HCT116 (cell line): ENCODE measurements around the gene SYT7.

Source experiments
- CEBPB ChIP-seq: IDR thresholded peaks from 2 replicates; pipeline ENCODE4 v1.6.1; 2012; ENCODE audit warnings: low read depth
- CTCF ChIP-seq, 3 experiments: fragments of 200-600 bp in 1 of 3; sonication (generic) in 1 of 3; IDR thresholded peaks in 2 of 3; conservative IDR thresholded peaks in 1 of 3; 2 replicates each; pipeline ENCODE4 v1.5.1; 2012 to 2017; ENCODE audit warnings: low read depth in 2 of 3, low read length in 2 of 3, antibody characterized with exemption in 1 of 3, borderline replicate concordance in 1 of 3, control low read depth in 1 of 3, mild to moderate bottlenecking in 1 of 3, mixed read lengths in 1 of 3, mixed run types in 1 of 3, moderate library complexity in 1 of 3; ENCODE audit not compliant: insufficient read depth in 1 of 3
- EZH2 ChIP-seq: fragments of 200-600 bp; sonication (generic); IDR thresholded peaks from 2 replicates; pipeline ENCODE4 v1.6.1; 2017; ENCODE audit warnings: antibody characterized with exemption, mixed run types
- EZH2phosphoT487 ChIP-seq: fragments of 200-600 bp; IDR thresholded peaks from 2 replicates; pipeline ENCODE4 v1.6.1; 2018; ENCODE audit warnings: antibody characterized with exemption, borderline replicate concordance
- FOSL1 ChIP-seq: IDR thresholded peaks from 2 replicates; pipeline ENCODE4 v1.6.1; 2012; ENCODE audit warnings: low read depth
- MAX ChIP-seq: IDR thresholded peaks from 2 replicates; pipeline ENCODE4 v1.6.1; 2012
- POLR2A ChIP-seq: IDR thresholded peaks from 2 replicates; pipeline ENCODE4 v1.7.0; 2011; ENCODE audit warnings: borderline replicate concordance; ENCODE audit not compliant: insufficient read depth, insufficient read length; ENCODE audit errors: extremely low read depth
- POLR2AphosphoS5 ChIP-seq: IDR thresholded peaks from 2 replicates; pipeline ENCODE4 v1.6.1; 2011; ENCODE audit warnings: mild to moderate bottlenecking, low read depth, low read length, moderate library complexity
- SP1 ChIP-seq: IDR thresholded peaks from 2 replicates; pipeline ENCODE4 v1.6.1; 2012; ENCODE audit warnings: low read depth
- SRF ChIP-seq: IDR thresholded peaks from 2 replicates; pipeline ENCODE4 v1.6.1; 2012; ENCODE audit warnings: low read depth
- ZFX ChIP-seq: fragments of 450-650 bp; IDR thresholded peaks from 2 replicates; pipeline ENCODE4 v1.6.1; 2017
- ZNF274 ChIP-seq: fragments of 200-500 bp; sonication (Bioruptor generic); IDR thresholded peaks from 2 replicates; pipeline ENCODE4 v1.6.1; 2014; ENCODE audit warnings: mild to moderate bottlenecking, low read depth, low read length, inconsistent platforms

- no peak for TF ChIP-seq CTCF (IDR thresholded peaks at IDR 0.05 in 2 of 3, conservative IDR thresholded peaks at IDR 0.05 in 1 of 3; ENCODE audit: borderline replicate concordance in 1 of 3, insufficient read depth in 1 of 3, low read depth in 2 of 3, low read length in 2 of 3)
- TF ChIP-seq POLR2A = no peak
- no peak for TF ChIP-seq CEBPB
- TF ChIP-seq EZH2phosphoT487 = no peak
- TF ChIP-seq EZH2 = no peak
- no peak for TF ChIP-seq POLR2AphosphoS5
- TF ChIP-seq ZFX = no peak
- no peak for TF ChIP-seq SRF
- no peak for TF ChIP-seq SP1
- no peak for TF ChIP-seq FOSL1
- no peak for TF ChIP-seq ZNF274
- no peak for TF ChIP-seq MAX
These were observed 38.2 kb downstream of the SYT7 start for GRCh38 chr11:61542705-61543104.
